ENCODE results near the gene HSF5.

DNA sequence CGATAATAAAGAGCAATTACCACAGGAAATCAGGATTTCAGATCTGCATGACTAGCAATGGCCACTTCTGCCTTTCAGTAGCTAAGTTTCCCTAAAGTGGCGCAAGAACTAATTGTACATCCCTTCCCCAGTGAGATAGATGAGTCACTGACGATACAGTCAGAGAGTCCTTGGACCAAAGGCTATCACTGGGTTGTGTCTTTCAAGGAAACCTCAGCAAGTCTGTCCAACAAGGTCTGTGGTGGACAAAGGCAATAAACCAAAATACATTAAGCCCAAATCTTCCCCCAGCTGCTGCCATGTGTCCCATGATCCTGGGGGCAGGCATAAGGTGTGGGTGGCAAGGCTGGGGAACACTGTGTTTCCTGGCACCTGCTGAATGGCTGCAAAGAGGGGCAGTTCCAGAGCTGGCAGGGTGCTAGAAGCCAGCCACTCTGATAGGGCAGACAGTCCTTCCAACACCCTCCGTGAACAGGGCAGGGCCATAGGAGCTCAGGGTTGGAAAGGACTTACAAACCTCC, 46.8 kb upstream of the HSF5 start:
- TF ChIP-seq, protein P1, sequence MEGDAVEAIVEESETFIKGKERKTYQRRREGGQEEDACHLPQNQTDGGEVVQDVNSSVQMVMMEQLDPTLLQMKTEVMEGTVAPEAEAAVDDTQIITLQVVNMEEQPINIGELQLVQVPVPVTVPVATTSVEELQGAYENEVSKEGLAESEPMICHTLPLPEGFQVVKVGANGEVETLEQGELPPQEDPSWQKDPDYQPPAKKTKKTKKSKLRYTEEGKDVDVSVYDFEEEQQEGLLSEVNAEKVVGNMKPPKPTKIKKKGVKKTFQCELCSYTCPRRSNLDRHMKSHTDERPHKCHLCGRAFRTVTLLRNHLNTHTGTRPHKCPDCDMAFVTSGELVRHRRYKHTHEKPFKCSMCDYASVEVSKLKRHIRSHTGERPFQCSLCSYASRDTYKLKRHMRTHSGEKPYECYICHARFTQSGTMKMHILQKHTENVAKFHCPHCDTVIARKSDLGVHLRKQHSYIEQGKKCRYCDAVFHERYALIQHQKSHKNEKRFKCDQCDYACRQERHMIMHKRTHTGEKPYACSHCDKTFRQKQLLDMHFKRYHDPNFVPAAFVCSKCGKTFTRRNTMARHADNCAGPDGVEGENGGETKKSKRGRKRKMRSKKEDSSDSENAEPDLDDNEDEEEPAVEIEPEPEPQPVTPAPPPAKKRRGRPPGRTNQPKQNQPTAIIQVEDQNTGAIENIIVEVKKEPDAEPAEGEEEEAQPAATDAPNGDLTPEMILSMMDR (IDR thresholded peaks at IDR 0.05 in 8 of 11, conservative IDR thresholded peaks at IDR 0.05 in 3 of 11) = no peak
- no peak for TF ChIP-seq POLR2A (IDR thresholded peaks at IDR 0.05)

Measured in spleen (tissue), 7 donors.